RPMI7951 (cell line): ENCODE measurements around the gene GNG12. TPM values are rescaled to one million over a fixed set of nuclear protein-coding genes. Genes with fewer than 3 reads are reported as not detected.

Source experiments
- DNase-seq: peaks from one replicate; pipeline ENCODE4 v3.0.0-alpha.2; 2012; ENCODE audit warnings: low read depth
- total RNA-seq: library from RNA; depleted of rRNA; stranded (reverse); fragments of >200 nt; shearing (Covaris generic); gene quantifications from 2 replicates; pipeline ENCODE4 v1.2.3, GENCODE V29; 2014

The GNG12 gene
- total RNA-seq, 1 experiment from 2014 or later: 213 TPM

GRCh38 chr1:67785847-67786753, 47.2 kb downstream of the GNG12 start:
- no peak for DNase-seq

GRCh38 chr1:67784545-67785186, 48.6 kb downstream of the GNG12 start:
- DNase-seq: no peak

- no peak for DNase-seq
Observed at GRCh38 chr1:67780637-67781036, 52.6 kb downstream of the GNG12 start.

- no peak for DNase-seq
Observed at GRCh38 chr1:67777440-67777839, 55.8 kb downstream of the GNG12 start.

- DNase-seq: no peak
Observed at GRCh38 chr1:67777016-67777415, 56.3 kb downstream of the GNG12 start.

GRCh38 chr1:67773462-67773861, 59.8 kb downstream of the GNG12 start:
- peak; percentile 43 for DNase-seq

GRCh38 chr1:67771749-67772148, 61.5 kb downstream of the GNG12 start:
- DNase-seq: no peak

- peak; percentile 19 for DNase-seq
Observed at GRCh38 chr1:67771152-67771551, 62.1 kb downstream of the GNG12 start.

GRCh38 chr1:67769633-67770256, 63.5 kb downstream of the GNG12 start:
- DNase-seq: no peak

- DNase-seq: no peak
Observed at GRCh38 chr1:67768480-67768879, 64.8 kb downstream of the GNG12 start.

- no peak for DNase-seq
Observed at GRCh38 chr1:67767103-67767782, 66.0 kb downstream of the GNG12 start.

- DNase-seq: peak; percentile 79
Observed at GRCh38 chr1:67766141-67766978, 66.9 kb downstream of the GNG12 start.

- no peak for DNase-seq
Observed at GRCh38 chr1:67764633-67765032, 68.6 kb downstream of the GNG12 start.

- no peak for DNase-seq
Observed at GRCh38 chr1:67761730-67762129, 71.5 kb downstream of the GNG12 start.

- DNase-seq: no peak
Observed at GRCh38 chr1:67761091-67761490, 72.2 kb downstream of the GNG12 start.

- DNase-seq: peak; percentile 74
Observed at GRCh38 chr1:67760030-67760821, 73.0 kb downstream of the GNG12 start.

- DNase-seq: no peak
Observed at GRCh38 chr1:67759692-67760029, 73.6 kb downstream of the GNG12 start.

GRCh38 chr1:67759066-67759465, 74.2 kb downstream of the GNG12 start:
- DNase-seq: no peak

GRCh38 chr1:67755619-67756018, 77.6 kb downstream of the GNG12 start:
- peak; percentile 59 for DNase-seq

GRCh38 chr1:67755160-67755559, 78.1 kb downstream of the GNG12 start:
- no peak for DNase-seq
